CD4-positive, alpha-beta T cell (primary cell): ENCODE data around the gene LDLRAD4. TPM values are rescaled to one million over a fixed set of nuclear protein-coding genes. Genes with fewer than 3 reads are reported as not detected.
A peak's percentile ranks its signal among the peaks of the same experiment; 100 is the strongest.

ENCODE experiments used
- ATAC-seq: fragments of 200-7000 bp; cut with Tn5 transposase; one replicate; pipeline ENCODE4 v1.10.0; 2022; ENCODE audit warnings: mild to moderate bottlenecking; ENCODE audit not compliant: poor library complexity
- CTCF ChIA-PET: fragments of 350-600 bp; sonication (Branson Sonifier 250); formaldehyde crosslinking; loops from one replicate; lab custom pipeline; 2021; ENCODE audit warnings: antibody characterized with exemption, inconsistent platforms; lab: Charles Lee
- POLR2A ChIA-PET: fragments of 350-600 bp; sonication (Branson Sonifier 250); formaldehyde crosslinking; loops from one replicate; lab custom pipeline; 2021; ENCODE audit warnings: antibody characterized with exemption, inconsistent platforms; lab: Charles Lee
- DNase-seq, 14 experiments: peaks; one replicate each; pipeline ENCODE4 v3.0.0-alpha.2; 2013 to 2020; ENCODE audit warnings: mixed read lengths in 2 of 14
- H3K27ac ChIP-seq, 2 donors: one replicate each; pipeline versions ENCODE4 v1.5.1 to v1.7.0; 2013; ENCODE audit warnings: low read length in 2 of 2, low read depth in 1 of 2, mild to moderate bottlenecking in 1 of 2
- H3K27me3 ChIP-seq, 2 experiments: 1 replicate in 1 of 2; 2 replicates in 1 of 2; pipeline versions ENCODE4 v1.6.1 to v1.7.0; 2013; ENCODE audit warnings: low read length in 2 of 2, control low read depth in 1 of 2, mild to moderate bottlenecking in 1 of 2, moderate library complexity in 1 of 2; ENCODE audit not compliant: insufficient read depth in 2 of 2, control insufficient read depth in 1 of 2
- H3K36me3 ChIP-seq: one replicate; pipeline ENCODE4 v1.6.1; 2013; ENCODE audit warnings: low read length, control low read depth; ENCODE audit not compliant: insufficient read depth
- H3K4me1 ChIP-seq: one replicate; pipeline ENCODE4 v1.6.1; 2013; ENCODE audit warnings: low read length, control low read depth; ENCODE audit not compliant: insufficient read depth
- H3K4me3 ChIP-seq: one replicate; pipeline ENCODE4 v1.5.1; 2013; ENCODE audit warnings: mild to moderate bottlenecking, low read length, moderate library complexity
- H3K9me3 ChIP-seq, 2 experiments: 1 replicate in 1 of 2; 2 replicates in 1 of 2; pipeline versions ENCODE4 v1.6.1 to v1.7.0; 2013; ENCODE audit warnings: low read length in 2 of 2, mild to moderate bottlenecking in 2 of 2, control low read depth in 1 of 2, moderate library complexity in 1 of 2; ENCODE audit not compliant: control insufficient read depth in 1 of 2, insufficient read depth in 1 of 2
- H3K27ac Mint-ChIP-seq: one replicate; pipeline ENCODE4 v1.8.0; 2020; ENCODE audit warnings: mixed read lengths
- H3K27me3 Mint-ChIP-seq: one replicate; pipeline ENCODE4 v1.8.0; 2021; ENCODE audit warnings: mixed read lengths
- H3K36me3 Mint-ChIP-seq: one replicate; pipeline ENCODE4 v1.8.0; 2021; ENCODE audit warnings: low read depth, mixed read lengths
- H3K4me1 Mint-ChIP-seq: one replicate; pipeline ENCODE4 v1.8.0; 2021; ENCODE audit warnings: low read depth, mixed read lengths
- H3K4me3 Mint-ChIP-seq: one replicate; pipeline ENCODE4 v1.8.0; 2020; ENCODE audit warnings: mild to moderate bottlenecking, mixed read lengths
- H3K9me3 Mint-ChIP-seq: one replicate; pipeline ENCODE4 v1.8.0; 2020; ENCODE audit warnings: mixed read lengths
- CTCF ChIP-seq: fragments of 200-600 bp; IDR thresholded peaks from one replicate; pipeline ENCODE4 v1.8.0; 2022; ENCODE audit warnings: antibody characterized with exemption, mild to moderate bottlenecking
- intact Hi-C, 2 experiments: fragments of 100-400 bp; cut with DNase I in 1 of 2; cut with micrococcal nuclease in 1 of 2; formaldehyde crosslinking; loops; one replicate each; pipeline versions ENCODE4 v1.15.1 to v1.9.0; 2023 to 2025; cut with DNase I, micrococcal nuclease
- total RNA-seq, 174 experiments: library from RNA in 2 of 174; stranded (reverse) in 2 of 174; gene quantifications; one replicate each; pipeline ENCODE4 v1.2.3 and lab custom pipeline; 2021 to 2026

Gene LDLRAD4
- total RNA-seq, 2 experiments from 2014 or later = 51.9 to 52.7 TPM

- Mint-ChIP-seq H3K4me3 (no peak overlapping the region), H3K36me3 (peaks cover 19% of the 10 kb centered on the region), H3K4me1 (peaks cover 20% of the 10 kb centered on the region), H3K27ac (no peak overlapping the region), H3K9me3 (no peaks in the 10 kb centered on the region), H3K27me3 (no peaks in the 10 kb centered on the region)
- no peak overlapping the region for H3K4me3 ChIP-seq
- CTCF ChIA-PET = interaction anchor here (0.6 kb wide), 1 partner anchor 326 kb away, joined by 3 read pairs; no protein-coding TSS in a partner anchor
- DNase-seq (peak in 1 of 14 experiments; percentile 10), ATAC-seq (no peak)
- H3K4me1 ChIP-seq = peaks cover 4% of the 10 kb centered on the region
- no peak for TF ChIP-seq CTCF
- no peak overlapping the region for H3K27ac ChIP-seq
- intact Hi-C loops = no loop called here
- POLR2A ChIA-PET = no interaction called here
- H3K27me3 ChIP-seq = no peaks in the 10 kb centered on the region
- H3K36me3 ChIP-seq = peaks cover 26% of the 10 kb centered on the region
- peaks cover 0 to 22% of the 10 kb centered on the region in 2 experiments for H3K9me3 ChIP-seq
Measured at GRCh38 chr18:13547347-13547746, 328.8 kb downstream of the LDLRAD4 start.

- Histone ChIP-seq H3K4me3 (no peak overlapping the region), H3K27me3 (no peaks in the 10 kb centered on the region), H3K36me3 (peaks cover 20% of the 10 kb centered on the region), H3K27ac (no peak overlapping the region), H3K9me3 (peaks cover 0 to 22% of the 10 kb centered on the region in 2 experiments), H3K4me1 (peaks cover 4% of the 10 kb centered on the region)
- no peak overlapping the region for H3K4me3 Mint-ChIP-seq
- H3K27ac Mint-ChIP-seq = no peak overlapping the region
- peaks cover 20% of the 10 kb centered on the region for H3K4me1 Mint-ChIP-seq
- H3K27me3 Mint-ChIP-seq = no peaks in the 10 kb centered on the region
- H3K36me3 Mint-ChIP-seq = peaks cover 11% of the 10 kb centered on the region
- DNase-seq (peak in 3 of 14 experiments; percentile 2 to 38 (median 23)), ATAC-seq (peak; percentile 29)
- CTCF ChIA-PET = no interaction called here
- POLR2A ChIA-PET = no interaction called here
- TF ChIP-seq CTCF = no peak
- H3K9me3 Mint-ChIP-seq = no peaks in the 10 kb centered on the region
- intact Hi-C loops = no loop called here
Measured at GRCh38 chr18:13548106-13548819, 329.7 kb downstream of the LDLRAD4 start.

- ATAC-seq = no peak
- no peaks in the 10 kb centered on the region for H3K27me3 ChIP-seq
- DNase-seq = peak in 1 of 14 experiments; percentile 1
- ChIA-PET POLR2A (no interaction called here), CTCF (interaction anchor here (1.0 kb wide), 1 partner anchor 12 kb away, joined by 4 read pairs; no protein-coding TSS in a partner anchor)
- no peak overlapping the region for H3K4me3 ChIP-seq
- H3K9me3 ChIP-seq = peaks cover 0 to 22% of the 10 kb centered on the region in 2 experiments
- no peak overlapping the region for H3K27ac ChIP-seq
- TF ChIP-seq CTCF = no peak
- H3K36me3 ChIP-seq = peaks cover 16% of the 10 kb centered on the region
- peaks cover 4% of the 10 kb centered on the region for H3K4me1 ChIP-seq
- Mint-ChIP-seq H3K4me3 (no peak overlapping the region), H3K4me1 (peaks cover 26% of the 10 kb centered on the region), H3K27me3 (no peaks in the 10 kb centered on the region), H3K27ac (peak overlapping the region; percentile 33), H3K9me3 (no peaks in the 10 kb centered on the region), H3K36me3 (peaks cover 10% of the 10 kb centered on the region)
- intact Hi-C loops = no loop called here
Measured at GRCh38 chr18:13548966-13549879, 330.7 kb downstream of the LDLRAD4 start.
